MCF 10A (cell line): ENCODE measurements around the gene TNS1. TPM values are rescaled to one million over a fixed set of nuclear protein-coding genes. Genes with fewer than 3 reads are reported as not detected.

Experiments
- BruUV-seq: library from RNA; stranded (reverse); fragments of 400-500 nt; replicated peaks from 2 replicates; lab custom pipeline; 2021; lab: Mats Ljungman, UMichigan
- CTCF ChIA-PET: fragments of 300-600 bp; sonication (Branson Sonifier 250); formaldehyde crosslinking; extraction: SDS; loops from one replicate; lab custom pipeline; 2021; ENCODE audit warnings: antibody characterized with exemption, inconsistent platforms; lab: Yijun Ruan, JAX
- POLR2A ChIA-PET: fragments of 300-600, 350-650 bp; sonication (Branson Sonifier 250); formaldehyde crosslinking; extraction: SDS; loops from one replicate; lab custom pipeline; 2020; ENCODE audit warnings: antibody characterized with exemption, inconsistent platforms; lab: Yijun Ruan, JAX
- DNase-seq: peaks from one replicate; pipeline ENCODE4 v3.0.0-alpha.2; 2018; ENCODE audit not compliant: unreplicated experiment
- H3K27ac Mint-ChIP-seq: one replicate; pipeline ENCODE4 v1.8.0; 2022; ENCODE audit warnings: mild to moderate bottlenecking, low read depth, mixed read lengths; ENCODE audit not compliant: unreplicated experiment
- H3K27me3 Mint-ChIP-seq: one replicate; pipeline ENCODE4 v1.8.0; 2022; ENCODE audit warnings: mixed read lengths; ENCODE audit not compliant: insufficient read depth, unreplicated experiment
- H3K36me3 Mint-ChIP-seq: one replicate; pipeline ENCODE4 v1.8.0; 2022; ENCODE audit warnings: mild to moderate bottlenecking, moderate library complexity, mixed read lengths; ENCODE audit not compliant: insufficient read depth, unreplicated experiment
- H3K4me1 Mint-ChIP-seq: one replicate; pipeline ENCODE4 v1.8.0; 2022; ENCODE audit warnings: mixed read lengths; ENCODE audit not compliant: insufficient read depth, unreplicated experiment
- H3K4me3 Mint-ChIP-seq: one replicate; pipeline ENCODE4 v1.8.0; 2022; ENCODE audit warnings: mild to moderate bottlenecking, moderate library complexity, mixed read lengths; ENCODE audit not compliant: unreplicated experiment
- H3K9me3 Mint-ChIP-seq: one replicate; pipeline ENCODE4 v1.8.0; 2022; ENCODE audit warnings: mixed read lengths; ENCODE audit not compliant: unreplicated experiment
- intact Hi-C: fragments of 100-400 bp; cut with micrococcal nuclease; formaldehyde crosslinking; loops from 2 replicates; pipeline ENCODE4 v1.14.1; 2022
- total RNA-seq: library from RNA; stranded (reverse); gene quantifications from 2 replicates; pipeline ENCODE4 v1.2.3, GENCODE V29; 2022
- TF ChIP-seq, protein P1 (sequence below): fragments of 200-600 bp; IDR thresholded peaks from one replicate; pipeline ENCODE4 v1.8.0; 2022; ENCODE audit warnings: antibody characterized with exemption, mild to moderate bottlenecking; ENCODE audit not compliant: unreplicated experiment

Gene TNS1
- total RNA-seq, 1 experiment from 2014 or later, result 3.3 TPM

DNA sequence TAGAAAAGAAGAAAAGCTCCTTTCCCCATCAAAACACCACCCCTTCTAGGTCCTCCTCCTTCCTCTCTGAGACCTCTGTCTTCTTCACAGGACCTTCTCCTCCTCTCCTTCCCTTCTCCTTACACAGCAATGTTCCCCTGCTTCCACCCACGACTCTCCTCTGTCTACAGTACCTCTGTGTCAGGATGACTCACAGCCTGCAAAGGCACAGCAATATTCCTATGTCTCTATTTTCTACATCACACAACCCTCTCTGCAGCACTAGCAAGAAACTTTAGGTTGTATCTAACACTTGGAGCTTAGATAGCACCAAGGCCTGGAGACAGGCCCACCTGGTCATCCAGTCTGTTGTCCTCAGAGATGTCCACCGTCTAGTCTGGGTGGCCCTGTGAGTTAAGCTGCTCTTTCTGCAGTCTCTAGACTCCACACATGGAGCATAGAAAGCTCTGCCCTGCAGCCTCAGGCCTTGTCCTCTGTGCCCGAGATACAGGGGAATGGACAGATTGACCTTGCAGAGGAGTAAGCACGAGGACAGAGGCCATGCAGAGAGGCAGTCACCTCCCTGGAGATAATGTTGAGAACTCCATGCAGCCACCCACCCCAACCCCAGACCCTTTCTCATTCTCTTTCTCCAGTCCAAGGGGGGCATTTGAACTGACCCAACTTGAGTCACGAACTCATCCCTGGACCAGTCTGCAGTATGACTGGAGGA lies 212.0 kb downstream of the TNS1 start:
- POLR2A ChIA-PET, result interaction anchor here (0.6 to 1.8 kb wide), 3 partner anchors 26 to 96 kb away, joined by 3 to 8 read pairs (median 3); no protein-coding TSS in a partner anchor
- CTCF ChIA-PET, result interaction anchor here (0.6 to 10.6 kb wide), 25 partner anchors 8 to 277 kb away, joined by 3 to 678 read pairs (median 6); no protein-coding TSS in a partner anchor
- intact Hi-C loops, result loop anchor here (1.0 kb wide), 1 partner anchor 95 kb away; no protein-coding TSS in a partner anchor
- BruUV-seq, result no TSS peak
- no peaks in the 10 kb centered on the region for H3K36me3 Mint-ChIP-seq
- peak; percentile 49 for DNase-seq
- H3K4me1 Mint-ChIP-seq, result peaks cover 9% of the 10 kb centered on the region
- H3K27me3 Mint-ChIP-seq, result no peaks in the 10 kb centered on the region
- H3K27ac Mint-ChIP-seq, result no peak overlapping the region
- no peak overlapping the region for H3K4me3 Mint-ChIP-seq
- TF ChIP-seq, protein P1, sequence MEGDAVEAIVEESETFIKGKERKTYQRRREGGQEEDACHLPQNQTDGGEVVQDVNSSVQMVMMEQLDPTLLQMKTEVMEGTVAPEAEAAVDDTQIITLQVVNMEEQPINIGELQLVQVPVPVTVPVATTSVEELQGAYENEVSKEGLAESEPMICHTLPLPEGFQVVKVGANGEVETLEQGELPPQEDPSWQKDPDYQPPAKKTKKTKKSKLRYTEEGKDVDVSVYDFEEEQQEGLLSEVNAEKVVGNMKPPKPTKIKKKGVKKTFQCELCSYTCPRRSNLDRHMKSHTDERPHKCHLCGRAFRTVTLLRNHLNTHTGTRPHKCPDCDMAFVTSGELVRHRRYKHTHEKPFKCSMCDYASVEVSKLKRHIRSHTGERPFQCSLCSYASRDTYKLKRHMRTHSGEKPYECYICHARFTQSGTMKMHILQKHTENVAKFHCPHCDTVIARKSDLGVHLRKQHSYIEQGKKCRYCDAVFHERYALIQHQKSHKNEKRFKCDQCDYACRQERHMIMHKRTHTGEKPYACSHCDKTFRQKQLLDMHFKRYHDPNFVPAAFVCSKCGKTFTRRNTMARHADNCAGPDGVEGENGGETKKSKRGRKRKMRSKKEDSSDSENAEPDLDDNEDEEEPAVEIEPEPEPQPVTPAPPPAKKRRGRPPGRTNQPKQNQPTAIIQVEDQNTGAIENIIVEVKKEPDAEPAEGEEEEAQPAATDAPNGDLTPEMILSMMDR, result no peak
- H3K9me3 Mint-ChIP-seq, result no peaks in the 10 kb centered on the region

DNA sequence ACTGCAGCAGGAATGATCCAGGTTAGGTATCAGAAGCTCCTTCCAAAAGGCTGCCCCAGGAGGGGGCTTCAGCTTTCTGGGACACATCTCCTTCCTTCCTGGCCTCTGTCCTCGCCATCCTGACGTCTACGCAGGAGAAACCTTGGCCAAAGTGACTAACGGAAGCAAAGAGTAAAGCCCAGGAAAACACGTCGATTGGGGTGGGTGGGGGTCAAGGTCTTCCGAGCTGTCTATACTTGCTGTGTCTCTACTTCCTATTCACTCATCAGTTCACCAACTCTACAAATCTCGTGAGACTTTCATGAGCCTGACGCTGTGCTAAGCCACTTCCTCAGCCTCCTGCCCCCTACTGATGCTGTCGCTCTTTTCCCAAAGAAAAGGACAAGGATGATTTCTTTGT lies 212.6 kb downstream of the TNS1 start:
- no TSS peak for BruUV-seq
- H3K4me1 Mint-ChIP-seq, result peaks cover 9% of the 10 kb centered on the region
- TF ChIP-seq, protein P1, result no peak
- no peaks in the 10 kb centered on the region for H3K9me3 Mint-ChIP-seq
- no peak for DNase-seq
- intact Hi-C loops, result loop anchor here (1.0 kb wide), 1 partner anchor 96 kb away; no protein-coding TSS in a partner anchor
- ChIA-PET POLR2A (interaction anchor here (0.6 to 1.8 kb wide), 3 partner anchors 26 to 96 kb away, joined by 3 to 8 read pairs (median 3); no protein-coding TSS in a partner anchor), CTCF (interaction anchor here (0.6 to 10.6 kb wide), 27 partner anchors 10 to 277 kb away, joined by 3 to 678 read pairs (median 7); no protein-coding TSS in a partner anchor)
- H3K4me3 Mint-ChIP-seq, result no peak overlapping the region
- no peaks in the 10 kb centered on the region for H3K36me3 Mint-ChIP-seq
- no peak overlapping the region for H3K27ac Mint-ChIP-seq
- H3K27me3 Mint-ChIP-seq, result no peaks in the 10 kb centered on the region

DNA sequence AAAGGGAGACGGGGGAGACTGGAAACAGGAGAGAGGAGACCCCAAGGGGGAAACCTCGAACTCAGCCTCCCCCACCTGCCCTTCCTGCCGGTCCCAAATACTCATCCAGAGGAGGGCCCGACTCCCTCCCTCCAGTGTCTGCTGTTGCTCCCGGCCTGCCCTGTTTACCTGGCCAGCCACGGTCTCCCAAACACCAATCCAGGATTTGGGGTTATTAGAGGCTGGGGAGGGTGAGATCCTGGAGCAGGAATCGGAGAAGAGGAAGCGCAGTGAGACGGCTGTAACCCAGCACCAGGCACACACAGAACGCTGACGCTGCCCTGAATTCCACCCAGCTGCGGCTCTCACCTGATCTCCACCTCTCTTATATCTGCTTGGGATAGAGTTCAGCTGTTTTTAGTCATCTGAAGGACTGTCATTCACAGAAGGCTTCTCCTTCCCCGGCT lies 213.0 kb downstream of the TNS1 start:
- Mint-ChIP-seq H3K4me1 (peaks cover 9% of the 10 kb centered on the region), H3K4me3 (no peak overlapping the region), H3K9me3 (no peaks in the 10 kb centered on the region), H3K27me3 (no peaks in the 10 kb centered on the region), H3K36me3 (no peaks in the 10 kb centered on the region), H3K27ac (no peak overlapping the region)
- intact Hi-C loops, result loop anchor here (1.0 kb wide), 4 partner anchors 97 to 279 kb away; no protein-coding TSS in a partner anchor
- CTCF ChIA-PET, result interaction anchor here (0.6 to 10.6 kb wide), 41 partner anchors 11 to 1541 kb away, joined by 3 to 678 read pairs (median 5); no protein-coding TSS in a partner anchor
- TF ChIP-seq, protein P1, result no peak
- no TSS peak for BruUV-seq
- DNase-seq, result no peak
- POLR2A ChIA-PET, result interaction anchor here (1.0 to 1.8 kb wide), 2 partner anchors 36 to 97 kb away, joined by 3 to 8 read pairs; no protein-coding TSS in a partner anchor
